ENCODE results near the gene CLIP3. TPM values are rescaled to one million over a fixed set of nuclear protein-coding genes. Genes with fewer than 3 reads are reported as not detected.
A peak's percentile ranks its signal among the peaks of the same experiment; 100 is the strongest.

The CLIP3 gene
- total and polyA plus RNA-seq, 2 of the 13 experiments (the other 11 are each of a cell fraction or from before 2014, with no cell fraction given): 0.15 to 1.2 TPM

DNA sequence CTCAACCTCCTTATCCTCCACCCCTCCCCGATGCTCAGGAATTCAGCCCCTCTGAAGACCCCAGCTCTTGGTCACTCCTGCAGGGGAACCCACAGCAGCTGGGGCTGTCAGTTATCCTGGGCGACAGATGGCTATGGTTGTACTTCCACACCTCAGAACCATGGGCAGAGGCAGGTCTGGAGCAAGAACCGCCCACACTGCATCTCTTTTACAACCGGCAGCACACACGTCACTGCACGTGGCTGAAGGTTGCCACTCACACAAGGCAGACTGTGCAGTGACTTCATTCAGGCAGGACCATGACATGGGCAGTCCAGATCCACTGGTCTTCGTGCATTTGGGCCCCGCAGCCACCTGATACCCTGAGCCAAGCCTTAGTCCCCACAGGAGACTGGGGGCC is 59.2 kb downstream of the CLIP3 start:
- no TSS peak for BruUV-seq (replicated peaks)
- POLR2A ChIA-PET: no interaction called here
- WGBS (ENCODE audit: low lambda C conversion rate): 8% methylated on average over 2 of the region's 8 CpGs

More for the DNA sequence above, 59.2 kb downstream of the CLIP3 start:
- H3K4me3 ChIP-seq (replicated peaks in 1 of 3; ENCODE audit: insufficient read depth in 1 of 3, low read depth in 2 of 3, low read length in 3 of 3): no peak overlapping the region
- in situ Hi-C loops (cut with HindIII; ENCODE audit: extremely low pct_ligation_motif_present, low pct_unique_long_range_greater_than_20kb): no loop called here
- CTCF ChIA-PET (ENCODE audit: low intra/inter-chr PET ratio, low total read pairs): no interaction called here
- no peak overlapping the region for H2AFZ ChIP-seq (ENCODE audit: low read length)
- intact Hi-C loops (cut with micrococcal nuclease; ENCODE audit: unreplicated experiment): no loop called here
- H3K4me1 ChIP-seq (ENCODE audit: insufficient read depth, low read length): peaks cover 6% of the 10 kb centered on the region; the same call in 1 of the 2 replicates
- no peak overlapping the region for H3K4me2 ChIP-seq (ENCODE audit: low read depth, low read length)
- no peak for ATAC-seq
- no peaks in the 10 kb centered on the region for H3K36me3 ChIP-seq (replicated peaks in 1 of 2; ENCODE audit: control insufficient read depth in 1 of 2, insufficient read depth in 2 of 2, low read length in 2 of 2)
- FAIRE-seq: no peak
- H3K9ac ChIP-seq (ENCODE audit: insufficient read depth, low read depth, low read length): no peak overlapping the region
- H3K79me2 ChIP-seq (ENCODE audit: insufficient read depth, low read length): no peaks in the 10 kb centered on the region
- no peak for TF ChIP-seq ZNF878 (CRISPR knock-in tag; IDR thresholded peaks at IDR 0.05)
- TF ChIP-seq, protein P1, sequence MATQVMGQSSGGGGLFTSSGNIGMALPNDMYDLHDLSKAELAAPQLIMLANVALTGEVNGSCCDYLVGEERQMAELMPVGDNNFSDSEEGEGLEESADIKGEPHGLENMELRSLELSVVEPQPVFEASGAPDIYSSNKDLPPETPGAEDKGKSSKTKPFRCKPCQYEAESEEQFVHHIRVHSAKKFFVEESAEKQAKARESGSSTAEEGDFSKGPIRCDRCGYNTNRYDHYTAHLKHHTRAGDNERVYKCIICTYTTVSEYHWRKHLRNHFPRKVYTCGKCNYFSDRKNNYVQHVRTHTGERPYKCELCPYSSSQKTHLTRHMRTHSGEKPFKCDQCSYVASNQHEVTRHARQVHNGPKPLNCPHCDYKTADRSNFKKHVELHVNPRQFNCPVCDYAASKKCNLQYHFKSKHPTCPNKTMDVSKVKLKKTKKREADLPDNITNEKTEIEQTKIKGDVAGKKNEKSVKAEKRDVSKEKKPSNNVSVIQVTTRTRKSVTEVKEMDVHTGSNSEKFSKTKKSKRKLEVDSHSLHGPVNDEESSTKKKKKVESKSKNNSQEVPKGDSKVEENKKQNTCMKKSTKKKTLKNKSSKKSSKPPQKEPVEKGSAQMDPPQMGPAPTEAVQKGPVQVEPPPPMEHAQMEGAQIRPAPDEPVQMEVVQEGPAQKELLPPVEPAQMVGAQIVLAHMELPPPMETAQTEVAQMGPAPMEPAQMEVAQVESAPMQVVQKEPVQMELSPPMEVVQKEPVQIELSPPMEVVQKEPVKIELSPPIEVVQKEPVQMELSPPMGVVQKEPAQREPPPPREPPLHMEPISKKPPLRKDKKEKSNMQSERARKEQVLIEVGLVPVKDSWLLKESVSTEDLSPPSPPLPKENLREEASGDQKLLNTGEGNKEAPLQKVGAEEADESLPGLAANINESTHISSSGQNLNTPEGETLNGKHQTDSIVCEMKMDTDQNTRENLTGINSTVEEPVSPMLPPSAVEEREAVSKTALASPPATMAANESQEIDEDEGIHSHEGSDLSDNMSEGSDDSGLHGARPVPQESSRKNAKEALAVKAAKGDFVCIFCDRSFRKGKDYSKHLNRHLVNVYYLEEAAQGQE (IDR thresholded peaks at IDR 0.05; ENCODE audit: borderline replicate concordance in 1 of 2, low read depth in 1 of 2, low read length in 2 of 2): peak in 1 of 2 experiments; percentile 65
- TF ChIP-seq MATR3 (CRISPR knock-in tag; IDR thresholded peaks at IDR 0.05): no peak
- TF ChIP-seq SMAD3 (CRISPR knock-in tag; IDR thresholded peaks at IDR 0.05): no peak
- TF ChIP-seq KDM5A (IDR thresholded peaks at IDR 0.05; ENCODE audit: borderline replicate concordance, low read length): no peak
- no peak for TF ChIP-seq AKAP8 (CRISPR knock-in tag; IDR thresholded peaks at IDR 0.05)
- no peak for TF ChIP-seq SIX1 (CRISPR knock-in tag; IDR thresholded peaks at IDR 0.05; ENCODE audit: borderline replicate concordance)
- no peak for TF ChIP-seq SOX5 (CRISPR knock-in tag; IDR thresholded peaks at IDR 0.05; ENCODE audit: borderline replicate concordance)
- H3K27me3 ChIP-seq (ENCODE audit: control insufficient read depth in 1 of 2, insufficient read depth in 2 of 2, low read length in 2 of 2): 0 out of 5 replicates have a peak, but pooled peaks cover 0 to 3% of the 10 kb centered on the region in 2 experiments
- no peak for DNase-seq (ENCODE audit: low spot score)
- no peaks in the 10 kb centered on the region for H4K20me1 ChIP-seq (ENCODE audit: insufficient read depth, low read length)
- H3K9me3 ChIP-seq (ENCODE audit: low read length): no peaks in the 10 kb centered on the region
- no peak overlapping the region for H3K27ac ChIP-seq (ENCODE audit: extremely low read length, insufficient read depth, low read length)

Measured in HepG2 (cell line).